HG03045 (cell line): ENCODE results near the gene NOTO.
"Not testable (repeated sequence)": the region's sequence is repeated elsewhere in the genome, so short reads cannot be mapped to it uniquely, and the experiment has no call there.

Source experiments
- ATAC-seq: cut with Tn5 transposase; IDR thresholded peaks from one replicate; pipeline ENCODE4 v1.9.1; 2021; ENCODE audit warnings: mild to moderate bottlenecking, moderate library complexity; ENCODE audit not compliant: unreplicated experiment

The NOTO gene

GRCh38 chr2:73197579-73197978 is 4.8 kb upstream of the NOTO start:
- no peak for ATAC-seq

GRCh38 chr2:73200281-73200680 is 2.1 kb upstream of the NOTO start:
- not testable (repeated sequence) for ATAC-seq

- ATAC-seq, result no peak
These were observed 794 bp downstream of the NOTO start for GRCh38 chr2:73203055-73203681.

- no peak for ATAC-seq
These were observed 3.2 kb downstream of the NOTO start for GRCh38 chr2:73205611-73206010.

GRCh38 chr2:73208258-73208657 is 5.9 kb downstream of the NOTO start:
- no peak for ATAC-seq

GRCh38 chr2:73210019-73210418 is 7.6 kb downstream of the NOTO start:
- no peak for ATAC-seq

GRCh38 chr2:73210696-73211095 is 8.3 kb downstream of the NOTO start:
- ATAC-seq, result no peak

GRCh38 chr2:73212098-73212447 is 9.7 kb downstream of the NOTO start:
- ATAC-seq, result no peak

- ATAC-seq, result peak; percentile 65
These were observed 10.2 kb downstream of the NOTO start for GRCh38 chr2:73212448-73213176.

- peak; percentile 90 for ATAC-seq
These were observed 12.0 kb downstream of the NOTO start, which contains the start of gene SMYD5 for GRCh38 chr2:73214120-73215035. Gene SMYD5, plus strand, starts transcription at chr2:73214245. Its CDS starts 22 bp downstream, at chr2:73214267.

GRCh38 chr2:73215254-73215653 is 12.9 kb downstream of the NOTO start:
- no peak for ATAC-seq

GRCh38 chr2:73217160-73217559 is 14.8 kb downstream of the NOTO start:
- no peak for ATAC-seq

GRCh38 chr2:73217826-73218225 is 15.5 kb downstream of the NOTO start:
- no peak for ATAC-seq

- ATAC-seq, result no peak
These were observed 15.9 kb downstream of the NOTO start for GRCh38 chr2:73218298-73218697.

- no peak for ATAC-seq
These were observed 21.4 kb downstream of the NOTO start for GRCh38 chr2:73223821-73224220.

- ATAC-seq, result no peak
These were observed 23.4 kb downstream of the NOTO start for GRCh38 chr2:73225513-73226360.

GRCh38 chr2:73227086-73227485 is 24.7 kb downstream of the NOTO start:
- ATAC-seq, result no peak

- ATAC-seq, result no peak
These were observed 26.3 kb downstream of the NOTO start for GRCh38 chr2:73228631-73229030.

GRCh38 chr2:73232403-73233153 is 30.2 kb downstream of the NOTO start:
- ATAC-seq, result peak; percentile 6
